Islet of Langerhans (tissue), 1 donor: ENCODE measurements around the gene RASD2.

ENCODE experiments used
- FAIRE-seq: peaks from one replicate; lab custom pipeline; 2011; peaks lifted over from hg19 to GRCh38; lab: Jason Lieb, UNC

RASD2 gene

GRCh38 chr22:35586771-35587170 lies 46.1 kb downstream of the RASD2 start:
- no peak for FAIRE-seq

GRCh38 chr22:35587447-35587870 lies 46.8 kb downstream of the RASD2 start:
- FAIRE-seq, result no peak

- FAIRE-seq, result no peak
Observed at GRCh38 chr22:35587896-35588295, 47.3 kb downstream of the RASD2 start.

- FAIRE-seq, result no peak
Observed at GRCh38 chr22:35589071-35589755, 48.6 kb downstream of the RASD2 start.

GRCh38 chr22:35589756-35590093 lies 49.1 kb downstream of the RASD2 start:
- FAIRE-seq, result no peak

GRCh38 chr22:35590634-35591295 lies 50.1 kb downstream of the RASD2 start:
- no peak for FAIRE-seq

- FAIRE-seq, result no peak
Observed at GRCh38 chr22:35591714-35592417, 51.2 kb downstream of the RASD2 start.

GRCh38 chr22:35592418-35592967 lies 51.9 kb downstream of the RASD2 start:
- no peak for FAIRE-seq

- no peak for FAIRE-seq
Observed at GRCh38 chr22:35593071-35593890, 52.6 kb downstream of the RASD2 start.

- FAIRE-seq, result no peak
Observed at GRCh38 chr22:35593891-35594470, 53.4 kb downstream of the RASD2 start.

- FAIRE-seq, result no peak
Observed at GRCh38 chr22:35594686-35595085, 54.1 kb downstream of the RASD2 start.

- FAIRE-seq, result no peak
Observed at GRCh38 chr22:35596821-35597220, 56.2 kb downstream of the RASD2 start.

GRCh38 chr22:35597692-35598395 lies 57.2 kb downstream of the RASD2 start:
- FAIRE-seq, result no peak

- no peak for FAIRE-seq
Observed at GRCh38 chr22:35598396-35598710, 57.7 kb downstream of the RASD2 start.

- FAIRE-seq, result no peak
Observed at GRCh38 chr22:35599364-35599763, 58.7 kb downstream of the RASD2 start.

GRCh38 chr22:35600476-35600875 lies 59.8 kb downstream of the RASD2 start:
- FAIRE-seq, result no peak

GRCh38 chr22:35601013-35601580 lies 60.5 kb downstream of the RASD2 start:
- FAIRE-seq, result no peak

- FAIRE-seq, result no peak
Observed at GRCh38 chr22:35601743-35602615, 61.3 kb downstream of the RASD2 start.
